Parathyroid adenoma (tissue), 2 donors: ENCODE data around the gene ERC1.

Source experiments
- H2AFZ ChIP-seq: fragments of 300-600 bp; sonication (generic); one replicate; pipeline ENCODE4 v1.7.0; 2017; ENCODE audit warnings: antibody characterized with exemption, mild to moderate bottlenecking
- H3K27ac ChIP-seq: fragments of 300-600 bp; sonication (generic); one replicate; pipeline ENCODE4 v1.7.0; 2017
- H3K27me3 ChIP-seq: fragments of 300-600 bp; sonication (generic); one replicate; pipeline ENCODE4 v1.7.0; 2017; ENCODE audit warnings: low read length; ENCODE audit not compliant: control insufficient read depth, insufficient read depth
- H3K36me3 ChIP-seq: fragments of 300-600 bp; sonication (generic); one replicate; pipeline ENCODE4 v1.7.0; 2017; ENCODE audit warnings: low read length; ENCODE audit not compliant: control insufficient read depth, insufficient read depth
- H3K4me1 ChIP-seq: fragments of 300-600 bp; sonication (generic); one replicate; pipeline ENCODE4 v1.7.0; 2017; ENCODE audit warnings: control low read depth
- H3K4me2 ChIP-seq: fragments of 300-600 bp; sonication (generic); one replicate; pipeline ENCODE4 v1.7.0; 2017; ENCODE audit warnings: low read length
- H3K4me3 ChIP-seq: fragments of 300-600 bp; sonication (generic); one replicate; pipeline ENCODE4 v1.7.0; 2017; ENCODE audit warnings: low read depth, low read length
- H3K79me2 ChIP-seq: fragments of 300-600 bp; sonication (generic); one replicate; pipeline ENCODE4 v1.7.0; 2017; ENCODE audit warnings: control low read depth
- H3K9ac ChIP-seq: fragments of 300-600 bp; sonication (generic); one replicate; pipeline ENCODE4 v1.7.0; 2017; ENCODE audit warnings: mild to moderate bottlenecking
- H3K9me3 ChIP-seq: fragments of 300-600 bp; sonication (generic); one replicate; pipeline ENCODE4 v1.7.0; 2017; ENCODE audit warnings: low read length; ENCODE audit not compliant: control insufficient read depth
- TF ChIP-seq, protein P1 (sequence below): fragments of 300-600 bp; sonication (generic); IDR thresholded peaks from one replicate; pipeline ENCODE4 v1.7.0; 2017; ENCODE audit warnings: antibody characterized with exemption, mild to moderate bottlenecking
- donor health status: primary hyperparathyroidism.

ERC1 gene

DNA sequence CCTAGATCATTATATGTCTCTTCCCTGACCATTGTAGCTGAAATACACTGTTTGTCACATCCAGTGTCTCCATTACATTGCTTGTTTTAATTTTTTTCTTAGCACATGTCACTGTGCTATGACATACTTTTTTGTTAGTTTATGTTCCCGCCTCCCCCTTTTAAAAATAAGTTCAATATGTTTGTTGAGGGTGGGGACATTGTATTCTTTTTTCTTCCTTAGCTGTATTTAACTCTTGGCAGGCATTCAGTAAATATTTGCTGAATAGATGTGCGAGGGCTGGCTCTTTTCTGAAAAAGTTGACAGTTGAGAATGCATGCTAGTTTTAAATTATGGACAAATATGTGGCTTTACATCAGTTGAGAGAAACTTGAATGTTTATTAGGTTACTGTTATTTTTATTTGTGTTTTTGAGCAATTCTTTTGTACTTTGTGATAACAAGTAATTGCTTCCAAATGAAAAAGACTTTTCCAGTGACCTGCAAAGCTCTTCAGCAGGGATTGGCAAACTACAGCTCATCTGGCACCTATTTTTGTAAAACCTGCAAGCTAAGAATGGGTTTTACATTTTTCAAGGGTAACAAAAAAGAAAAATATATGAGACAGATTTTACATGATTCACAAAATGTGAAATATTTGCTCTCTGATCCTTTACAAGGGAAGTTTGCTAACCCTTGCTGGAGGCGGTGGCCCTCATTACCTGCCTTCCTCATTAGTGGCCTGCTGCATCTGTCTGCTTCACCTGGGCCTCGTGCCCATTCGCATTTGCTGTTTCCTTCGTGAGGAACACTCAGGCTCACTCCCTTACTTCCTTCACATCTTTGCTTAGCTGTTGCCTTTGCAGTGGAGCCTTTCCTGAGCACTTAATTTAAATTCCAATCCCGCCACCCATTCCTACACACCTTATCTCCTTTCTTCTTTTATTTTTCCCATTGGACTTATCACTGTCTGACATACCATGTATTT, 229.4 kb downstream of the ERC1 start:
- Histone ChIP-seq H2AFZ (no peak overlapping the region), H3K4me2 (no peak overlapping the region), H3K36me3 (no peaks in the 10 kb centered on the region), H3K9me3 (no peaks in the 10 kb centered on the region), H3K4me3 (no peak overlapping the region), H3K27ac (no peak overlapping the region), H3K27me3 (no peaks in the 10 kb centered on the region), H3K9ac (no peak overlapping the region), H3K4me1 (peaks cover 13% of the 10 kb centered on the region), H3K79me2 (peaks cover 9% of the 10 kb centered on the region)
- TF ChIP-seq, protein P1, sequence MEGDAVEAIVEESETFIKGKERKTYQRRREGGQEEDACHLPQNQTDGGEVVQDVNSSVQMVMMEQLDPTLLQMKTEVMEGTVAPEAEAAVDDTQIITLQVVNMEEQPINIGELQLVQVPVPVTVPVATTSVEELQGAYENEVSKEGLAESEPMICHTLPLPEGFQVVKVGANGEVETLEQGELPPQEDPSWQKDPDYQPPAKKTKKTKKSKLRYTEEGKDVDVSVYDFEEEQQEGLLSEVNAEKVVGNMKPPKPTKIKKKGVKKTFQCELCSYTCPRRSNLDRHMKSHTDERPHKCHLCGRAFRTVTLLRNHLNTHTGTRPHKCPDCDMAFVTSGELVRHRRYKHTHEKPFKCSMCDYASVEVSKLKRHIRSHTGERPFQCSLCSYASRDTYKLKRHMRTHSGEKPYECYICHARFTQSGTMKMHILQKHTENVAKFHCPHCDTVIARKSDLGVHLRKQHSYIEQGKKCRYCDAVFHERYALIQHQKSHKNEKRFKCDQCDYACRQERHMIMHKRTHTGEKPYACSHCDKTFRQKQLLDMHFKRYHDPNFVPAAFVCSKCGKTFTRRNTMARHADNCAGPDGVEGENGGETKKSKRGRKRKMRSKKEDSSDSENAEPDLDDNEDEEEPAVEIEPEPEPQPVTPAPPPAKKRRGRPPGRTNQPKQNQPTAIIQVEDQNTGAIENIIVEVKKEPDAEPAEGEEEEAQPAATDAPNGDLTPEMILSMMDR: no peak

DNA sequence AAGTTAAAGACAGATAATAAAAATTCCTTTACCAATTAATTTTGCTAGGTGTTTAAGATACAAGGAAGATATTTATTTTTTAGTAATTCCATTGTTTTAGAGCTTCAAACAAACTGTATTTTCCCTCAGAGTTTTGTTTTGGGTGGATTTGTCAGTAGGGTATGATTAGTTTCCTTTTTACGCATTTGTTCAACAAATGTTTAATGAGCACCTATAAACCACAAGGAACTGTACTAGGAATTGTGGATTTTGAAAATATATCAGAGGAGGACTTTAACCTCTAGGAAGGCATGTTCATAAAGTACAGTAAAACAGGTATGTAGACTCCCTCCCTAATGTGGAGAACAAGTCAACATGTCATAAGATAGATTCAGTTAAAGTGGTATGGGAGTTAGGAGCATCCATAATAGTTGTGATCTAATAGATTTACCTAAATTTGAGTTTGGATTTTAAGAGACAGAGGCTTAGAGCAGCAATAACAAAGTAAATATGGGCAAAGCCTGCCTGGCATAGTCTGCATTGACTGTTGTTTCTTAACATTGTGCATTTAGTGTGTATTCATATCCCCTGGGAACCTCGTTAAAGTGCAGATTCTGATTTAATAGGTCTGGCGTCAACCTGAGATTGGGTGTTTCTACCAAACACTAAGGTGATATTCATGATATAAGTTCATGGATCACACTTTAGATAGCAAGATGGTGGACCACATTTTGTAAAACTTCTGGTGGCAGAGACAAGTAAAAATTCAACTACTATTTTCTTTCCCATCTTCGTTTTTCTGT, 232.0 kb downstream of the ERC1 start:
- no peak overlapping the region for H3K4me3 ChIP-seq
- no peak overlapping the region for H3K9ac ChIP-seq
- H3K79me2 ChIP-seq: peaks cover 12% of the 10 kb centered on the region
- no peak overlapping the region for H2AFZ ChIP-seq
- TF ChIP-seq, protein P1: no peak
- H3K27ac ChIP-seq: no peak overlapping the region
- peaks cover 4% of the 10 kb centered on the region for H3K4me1 ChIP-seq
- no peaks in the 10 kb centered on the region for H3K9me3 ChIP-seq
- H3K36me3 ChIP-seq: no peaks in the 10 kb centered on the region
- H3K27me3 ChIP-seq: no peaks in the 10 kb centered on the region
- H3K4me2 ChIP-seq: no peak overlapping the region

DNA sequence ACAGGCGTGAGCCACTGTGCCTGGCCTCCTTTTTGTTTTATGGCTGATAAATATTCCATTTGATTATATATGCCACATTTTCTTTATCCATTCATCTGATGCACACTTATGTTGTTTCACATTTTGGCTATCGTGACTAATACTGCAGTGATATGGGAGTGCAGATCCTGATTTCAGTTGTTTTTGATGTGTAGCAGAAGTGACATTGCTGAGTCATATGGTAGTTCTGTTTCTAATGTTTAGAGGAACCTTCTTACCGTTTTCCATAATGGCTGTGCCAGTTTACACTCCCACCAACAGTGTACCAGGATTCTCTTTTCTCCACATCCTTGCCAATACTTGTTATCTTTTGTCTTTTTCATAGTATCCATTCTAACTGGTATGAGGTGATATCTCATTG, 235.9 kb downstream of the ERC1 start:
- H3K36me3 ChIP-seq: no peaks in the 10 kb centered on the region
- H3K9ac ChIP-seq: no peak overlapping the region
- TF ChIP-seq, protein P1: no peak
- no peak overlapping the region for H3K4me3 ChIP-seq
- H3K27ac ChIP-seq: no peak overlapping the region
- H3K4me2 ChIP-seq: no peak overlapping the region
- no peaks in the 10 kb centered on the region for H3K9me3 ChIP-seq
- H2AFZ ChIP-seq: no peak overlapping the region
- H3K79me2 ChIP-seq: peaks cover 10% of the 10 kb centered on the region
- no peaks in the 10 kb centered on the region for H3K4me1 ChIP-seq
- no peaks in the 10 kb centered on the region for H3K27me3 ChIP-seq

- Histone ChIP-seq H3K9ac (no peak overlapping the region), H3K4me3 (no peak overlapping the region), H3K27me3 (no peaks in the 10 kb centered on the region), H2AFZ (no peak overlapping the region), H3K79me2 (no peaks in the 10 kb centered on the region), H3K36me3 (no peaks in the 10 kb centered on the region), H3K27ac (no peak overlapping the region), H3K9me3 (no peaks in the 10 kb centered on the region), H3K4me1 (peaks cover 4% of the 10 kb centered on the region), H3K4me2 (no peak overlapping the region)
- TF ChIP-seq, protein P1: no peak
These were observed 243.1 kb downstream of the ERC1 start for GRCh38 chr12:1234073-1234472.
